Brain microvascular endothelial cell (primary cell): ENCODE data around the gene C8A.

ENCODE experiments used
- DNase-seq: peaks from one replicate; pipeline ENCODE4 v3.0.0-alpha.2; 2020
- H3K27ac ChIP-seq: fragments of 250-450 bp; sonication (Bioruptor Pico); 2 replicates; pipeline ENCODE4 v1.5.1; 2020; ENCODE audit warnings: mild to moderate bottlenecking, moderate library complexity
- H3K27me3 ChIP-seq: fragments of 250-450 bp; sonication (Bioruptor Pico); replicated peaks from 2 replicates; pipeline ENCODE4 v1.5.1; 2020; ENCODE audit warnings: mild to moderate bottlenecking
- H3K36me3 ChIP-seq: fragments of 250-450 bp; sonication (Bioruptor Pico); replicated peaks from 2 replicates; pipeline ENCODE4 v1.5.1; 2020; ENCODE audit warnings: mild to moderate bottlenecking
- H3K4me3 ChIP-seq: 2 replicates; pipeline ENCODE4 v1.5.1; 2011; ENCODE audit warnings: low read depth, mild to moderate bottlenecking, control low read depth, low read length, moderate library complexity
- in situ Hi-C: cut with HindIII; loops from 2 replicates; pipeline ENCODE4 v1.10.0; 2017; ENCODE audit warnings: low sequenced_read_pairs, low pct_ligation_motif_present
- TF ChIP-seq, protein P1 (sequence below): IDR thresholded peaks from 2 replicates; pipeline ENCODE4 v1.5.1; 2011; ENCODE audit warnings: low read depth, mild to moderate bottlenecking, moderate library complexity, low read length, control low read depth, inconsistent platforms; ENCODE audit errors: missing control alignments

C8A gene

GRCh38 chr1:56921479-56921878 is 66.9 kb downstream of the C8A start:
- in situ Hi-C loops: no loop called here
- Histone ChIP-seq H3K4me3 (no peak overlapping the region), H3K36me3 (no peaks in the 10 kb centered on the region), H3K27me3 (no peaks in the 10 kb centered on the region), H3K27ac (no peak overlapping the region)
- TF ChIP-seq, protein P1, sequence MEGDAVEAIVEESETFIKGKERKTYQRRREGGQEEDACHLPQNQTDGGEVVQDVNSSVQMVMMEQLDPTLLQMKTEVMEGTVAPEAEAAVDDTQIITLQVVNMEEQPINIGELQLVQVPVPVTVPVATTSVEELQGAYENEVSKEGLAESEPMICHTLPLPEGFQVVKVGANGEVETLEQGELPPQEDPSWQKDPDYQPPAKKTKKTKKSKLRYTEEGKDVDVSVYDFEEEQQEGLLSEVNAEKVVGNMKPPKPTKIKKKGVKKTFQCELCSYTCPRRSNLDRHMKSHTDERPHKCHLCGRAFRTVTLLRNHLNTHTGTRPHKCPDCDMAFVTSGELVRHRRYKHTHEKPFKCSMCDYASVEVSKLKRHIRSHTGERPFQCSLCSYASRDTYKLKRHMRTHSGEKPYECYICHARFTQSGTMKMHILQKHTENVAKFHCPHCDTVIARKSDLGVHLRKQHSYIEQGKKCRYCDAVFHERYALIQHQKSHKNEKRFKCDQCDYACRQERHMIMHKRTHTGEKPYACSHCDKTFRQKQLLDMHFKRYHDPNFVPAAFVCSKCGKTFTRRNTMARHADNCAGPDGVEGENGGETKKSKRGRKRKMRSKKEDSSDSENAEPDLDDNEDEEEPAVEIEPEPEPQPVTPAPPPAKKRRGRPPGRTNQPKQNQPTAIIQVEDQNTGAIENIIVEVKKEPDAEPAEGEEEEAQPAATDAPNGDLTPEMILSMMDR: no peak
- DNase-seq: no peak

GRCh38 chr1:56922070-56922469 is 67.5 kb downstream of the C8A start:
- H3K36me3 ChIP-seq: no peaks in the 10 kb centered on the region
- H3K27ac ChIP-seq: no peak overlapping the region
- no peak for DNase-seq
- no peak overlapping the region for H3K4me3 ChIP-seq
- in situ Hi-C loops: no loop called here
- TF ChIP-seq, protein P1: no peak
- no peaks in the 10 kb centered on the region for H3K27me3 ChIP-seq

- no peaks in the 10 kb centered on the region for H3K36me3 ChIP-seq
- no peaks in the 10 kb centered on the region for H3K27me3 ChIP-seq
- DNase-seq: no peak
- no peak overlapping the region for H3K27ac ChIP-seq
- in situ Hi-C loops: no loop called here
- TF ChIP-seq, protein P1: no peak
- H3K4me3 ChIP-seq: no peak overlapping the region
These were observed 67.9 kb downstream of the C8A start for GRCh38 chr1:56922507-56922906.

GRCh38 chr1:56923201-56923600 is 68.6 kb downstream of the C8A start:
- TF ChIP-seq, protein P1: no peak
- Histone ChIP-seq H3K27me3 (no peaks in the 10 kb centered on the region), H3K4me3 (no peak overlapping the region), H3K36me3 (no peaks in the 10 kb centered on the region), H3K27ac (no peak overlapping the region)
- in situ Hi-C loops: no loop called here
- DNase-seq: no peak

GRCh38 chr1:56924116-56924515 is 69.5 kb downstream of the C8A start:
- Histone ChIP-seq H3K36me3 (no peaks in the 10 kb centered on the region), H3K27me3 (no peaks in the 10 kb centered on the region), H3K27ac (no peak overlapping the region), H3K4me3 (no peak overlapping the region)
- in situ Hi-C loops: no loop called here
- TF ChIP-seq, protein P1: no peak
- no peak for DNase-seq

DNA sequence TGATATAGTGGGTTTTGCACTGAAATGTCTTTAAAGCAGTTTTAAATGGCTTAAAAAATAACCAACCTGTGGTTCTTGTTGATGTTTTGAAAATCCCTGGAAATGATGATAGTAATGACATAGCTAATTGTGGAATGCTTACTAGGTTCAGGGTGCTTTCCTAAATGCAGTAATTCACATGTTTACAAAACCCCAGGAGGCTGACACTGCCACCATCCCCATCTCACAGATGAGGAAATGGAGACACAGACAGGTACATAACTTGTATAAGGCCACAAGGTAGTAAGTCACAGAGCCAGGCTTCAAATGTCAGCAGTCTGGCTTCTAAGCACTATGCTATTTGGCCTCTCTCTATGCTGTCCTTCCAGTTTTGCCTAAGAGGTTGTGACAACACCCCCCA is 70.6 kb downstream of the C8A start:
- TF ChIP-seq, protein P1: no peak
- H3K27me3 ChIP-seq: no peaks in the 10 kb centered on the region
- DNase-seq: no peak
- H3K4me3 ChIP-seq: no peak overlapping the region
- no peak overlapping the region for H3K27ac ChIP-seq
- in situ Hi-C loops: no loop called here
- H3K36me3 ChIP-seq: no peaks in the 10 kb centered on the region
